ENCODE measurements around the gene CCL1. TPM values are rescaled to one million over a fixed set of nuclear protein-coding genes. Genes with fewer than 3 reads are reported as not detected.

CCL1 gene
- not detected for total RNA-seq
- polyA plus RNA-seq: not detected
- long read RNA-seq, donor 1: 0 reads
- long read RNA-seq, donor 2: 0 reads
- long read RNA-seq, donor 3: 0 reads

GRCh38 chr17:34363183-34363661 lies at the start of gene CCL1:
TSS of gene CCL1 (minus strand) at chr17:34363233. CDS start at chr17:34363161, 72 bp downstream.
- Histone ChIP-seq H3K4me3 (no peak within 1 kb of the TSS), H3K36me3 (no peaks in the 10 kb centered on the region), H3K9me3 (no peaks in the 10 kb centered on the region), H3K4me1 (peaks cover 0 to 35% (median 6%) of the 10 kb centered on the region in 9 donors), H3K27me3 (peaks cover 0 to 30% (median 0%) of the 10 kb centered on the region in 7 donors), H3K27ac (no peak within 1 kb of the TSS)
- no peak for DNase-seq
- intact Hi-C loops (cut with DNase I): loop anchor here in 6 of 10 donors (2.0 to 10.0 kb wide), 4 partner anchors 51 to 588 kb away; no protein-coding TSS in a partner anchor
- WGBS, 2 donors: 40 to 50% methylated on average over 5 of the region's 5 CpGs
- ATAC-seq: no peak
- TF ChIP-seq CTCF (IDR thresholded peaks at IDR 0.05): no peak

- Histone ChIP-seq H3K9me3 (no peaks in the 10 kb centered on the region), H3K27ac (no peak overlapping the region), H3K27me3 (peaks cover 0 to 89% (median 75%) of the 10 kb centered on the region in 7 donors), H3K4me1 (no peaks in the 10 kb centered on the region), H3K4me3 (no peak overlapping the region), H3K36me3 (no peaks in the 10 kb centered on the region)
- intact Hi-C loops (cut with DNase I): no loop called here
- ATAC-seq (no peak), DNase-seq (no peak)
- TF ChIP-seq CTCF (IDR thresholded peaks at IDR 0.05): no peak
- WGBS, 2 donors: 56 to 65% methylated on average over 7 of the region's 7 CpGs
These were observed 49.5 kb upstream of the CCL1 start for GRCh38 chr17:34412534-34412933.

GRCh38 chr17:34411646-34412421 lies 48.8 kb upstream of the CCL1 start:
- 64 to 67% methylated on average over 5 of the region's 5 CpGs for WGBS, 2 donors
- Histone ChIP-seq H3K36me3 (no peaks in the 10 kb centered on the region), H3K9me3 (no peaks in the 10 kb centered on the region), H3K27me3 (peaks cover 0 to 89% (median 74%) of the 10 kb centered on the region in 7 donors), H3K4me1 (no peaks in the 10 kb centered on the region), H3K27ac (no peak overlapping the region), H3K4me3 (no peak overlapping the region)
- intact Hi-C loops (cut with DNase I): no loop called here
- no peak for ATAC-seq
- TF ChIP-seq CTCF (IDR thresholded peaks at IDR 0.05): no peak
- no peak for DNase-seq

DNA sequence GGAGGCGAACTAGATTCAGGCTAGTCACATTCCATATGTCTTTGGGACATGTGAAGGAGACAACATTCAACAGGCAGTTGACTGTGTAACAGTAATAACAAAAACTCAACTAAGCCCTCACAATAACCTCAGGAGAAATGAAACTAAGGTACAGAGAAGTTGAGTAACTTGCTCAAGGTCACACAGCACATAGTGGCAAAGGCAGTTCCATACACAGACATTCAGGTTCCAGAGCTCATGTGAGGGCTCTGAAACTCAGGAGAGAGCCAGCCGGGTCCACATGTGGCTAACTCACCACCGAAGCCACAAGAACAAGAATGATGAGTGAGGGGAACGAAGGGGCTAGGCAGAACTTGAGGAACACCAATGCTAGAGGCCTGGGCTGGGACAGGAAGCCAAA lies 46.3 kb upstream of the CCL1 start:
- 72 to 84% methylated on average over 4 of the region's 4 CpGs for WGBS, 2 donors
- peaks cover 0 to 71% (median 50%) of the 10 kb centered on the region in 7 donors for H3K27me3 ChIP-seq

More for the DNA sequence above, 46.3 kb upstream of the CCL1 start:
- no peak for TF ChIP-seq CTCF (IDR thresholded peaks at IDR 0.05)
- intact Hi-C loops (cut with DNase I): no loop called here
- no peaks in the 10 kb centered on the region for H3K4me1 ChIP-seq
- H3K36me3 ChIP-seq: no peaks in the 10 kb centered on the region
- DNase-seq: no peak
- no peaks in the 10 kb centered on the region for H3K9me3 ChIP-seq
- no peak overlapping the region for H3K4me3 ChIP-seq
- H3K27ac ChIP-seq: no peak overlapping the region
- no peak for ATAC-seq
